HG02623 (cell line): ENCODE measurements around the gene RFTN1.

Source experiments
- ATAC-seq: cut with Tn5 transposase; IDR thresholded peaks from one replicate; pipeline ENCODE4 v1.9.1; 2021; ENCODE audit warnings: moderate library complexity; ENCODE audit not compliant: unreplicated experiment

RFTN1 gene

GRCh38 chr3:16488637-16489036 lies 24.9 kb downstream of the RFTN1 start:
- ATAC-seq, result no peak

- ATAC-seq, result no peak
These were observed 25.9 kb downstream of the RFTN1 start for GRCh38 chr3:16487511-16488175.

GRCh38 chr3:16486951-16487480 lies 26.5 kb downstream of the RFTN1 start:
- ATAC-seq, result no peak

GRCh38 chr3:16486201-16486600 lies 27.3 kb downstream of the RFTN1 start:
- ATAC-seq, result no peak

GRCh38 chr3:16485395-16485992 lies 28.0 kb downstream of the RFTN1 start:
- ATAC-seq, result no peak

GRCh38 chr3:16484984-16485383 lies 28.5 kb downstream of the RFTN1 start:
- no peak for ATAC-seq

GRCh38 chr3:16484216-16484615 lies 29.3 kb downstream of the RFTN1 start:
- no peak for ATAC-seq

GRCh38 chr3:16482770-16483531 lies 30.5 kb downstream of the RFTN1 start:
- peak; percentile 62 for ATAC-seq

GRCh38 chr3:16482194-16482769 lies 31.2 kb downstream of the RFTN1 start:
- ATAC-seq, result peak; percentile 1

GRCh38 chr3:16481546-16481897 lies 32.0 kb downstream of the RFTN1 start:
- ATAC-seq, result no peak

- ATAC-seq, result no peak
These were observed 32.5 kb downstream of the RFTN1 start for GRCh38 chr3:16480861-16481545.

- no peak for ATAC-seq
These were observed 35.0 kb downstream of the RFTN1 start for GRCh38 chr3:16478516-16478915.

GRCh38 chr3:16477521-16477920 lies 36.0 kb downstream of the RFTN1 start:
- ATAC-seq, result no peak

- no peak for ATAC-seq
These were observed 36.4 kb downstream of the RFTN1 start for GRCh38 chr3:16477056-16477455.

- ATAC-seq, result no peak
These were observed 36.9 kb downstream of the RFTN1 start for GRCh38 chr3:16476636-16477035.

- no peak for ATAC-seq
These were observed 37.7 kb downstream of the RFTN1 start for GRCh38 chr3:16475766-16476165.

GRCh38 chr3:16474920-16475319 lies 38.6 kb downstream of the RFTN1 start:
- ATAC-seq, result no peak

- no peak for ATAC-seq
These were observed 39.3 kb downstream of the RFTN1 start for GRCh38 chr3:16474216-16474615.

- no peak for ATAC-seq
These were observed 40.9 kb downstream of the RFTN1 start for GRCh38 chr3:16472593-16472992.

- ATAC-seq, result no peak
These were observed 41.6 kb downstream of the RFTN1 start for GRCh38 chr3:16471897-16472296.

- no peak for ATAC-seq
These were observed 42.9 kb downstream of the RFTN1 start for GRCh38 chr3:16470590-16470989.
